Heart left ventricle (tissue), 13 donors: ENCODE measurements around the gene PACSIN1.

Source experiments
- POLR2A ChIP-seq, 2 donors: fragments of 450-650 bp; IDR thresholded peaks; one replicate each; pipeline ENCODE4 v1.6.1; 2017; ENCODE audit warnings: antibody characterized with exemption in 2 of 2, mild to moderate bottlenecking in 2 of 2, moderate library complexity in 2 of 2
- TF ChIP-seq, protein P1 (sequence below), 12 donors: fragments of 200-600 bp; sonication (generic) in 4 of 12; IDR thresholded peaks; one replicate each; pipeline versions ENCODE4 v1.5.0 to v1.8.0; 2018 to 2022; ENCODE audit warnings: antibody characterized with exemption in 12 of 12, mild to moderate bottlenecking in 5 of 12
- donor health status: ischemic (EF 13 %, LVEDD 7.1; RV severe dilation, severe dysfunction).
- donor health status: DM: no; HTN: yes; CAD: no.
- donor health status: DM: no; HTN: no; CAD: no.
- donor health status: ischemic (EF 25% LVEDD 6.9; RV normal size, moderate dysfunction).
- donor health status: ischemic (EF 25% LVEDD 5.7; RV mildly dilated, moderate dysfunction).
- donor health status: ischemic (EF 35%, LVEDD 5.7; RV mildly dilated, moderate dysfunction).
- donor health status: nonischemic (EF 11% LVEDD 7.7; RV severe dilation, severe dysfunction).
- donor health status: DM: yes; HTN: yes; CAD: no.
- donor health status: PGD.
- donor health status: ischemic (EF 29% LVEDD 5.4; RV normal size, mild dysfunction).
- donor health status: nonischemic (EF 23%, LVEDD 6.1; RV moderate dilation, normal function).

DNA sequence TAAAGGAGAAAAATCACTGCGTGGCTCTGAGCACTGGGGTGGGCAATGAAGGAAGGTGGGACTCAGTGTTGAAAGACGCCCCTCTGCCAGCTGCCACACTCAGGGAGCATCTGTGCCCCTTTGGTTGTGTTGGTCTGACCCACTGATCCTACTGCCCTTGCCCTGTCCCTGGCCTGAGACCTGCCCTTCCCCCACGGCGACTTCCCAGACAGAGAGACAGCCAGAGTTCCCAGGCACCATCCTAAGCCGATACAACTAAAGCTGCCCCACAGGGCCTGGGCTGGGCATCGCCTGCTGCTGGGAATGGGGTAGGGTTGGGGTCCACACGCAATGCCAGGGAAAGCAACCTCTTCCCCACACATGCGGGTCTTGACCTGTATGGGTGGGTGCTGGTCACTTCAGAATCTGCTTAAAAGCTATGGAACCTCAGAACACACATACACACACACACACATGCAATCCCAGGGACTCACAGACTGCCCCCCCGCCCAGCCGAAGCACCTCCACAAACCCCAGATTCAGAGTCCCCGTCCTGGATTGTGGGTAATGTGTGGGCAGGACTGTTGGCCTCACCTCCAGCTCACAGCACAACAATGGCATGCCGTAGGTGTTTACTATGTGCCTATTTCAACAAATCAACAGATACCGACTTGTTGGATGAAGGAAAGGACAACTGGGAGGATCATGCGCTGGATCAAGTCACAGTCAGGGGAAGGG, 101.1 kb downstream of the PACSIN1 start:
- TF ChIP-seq, protein P1, sequence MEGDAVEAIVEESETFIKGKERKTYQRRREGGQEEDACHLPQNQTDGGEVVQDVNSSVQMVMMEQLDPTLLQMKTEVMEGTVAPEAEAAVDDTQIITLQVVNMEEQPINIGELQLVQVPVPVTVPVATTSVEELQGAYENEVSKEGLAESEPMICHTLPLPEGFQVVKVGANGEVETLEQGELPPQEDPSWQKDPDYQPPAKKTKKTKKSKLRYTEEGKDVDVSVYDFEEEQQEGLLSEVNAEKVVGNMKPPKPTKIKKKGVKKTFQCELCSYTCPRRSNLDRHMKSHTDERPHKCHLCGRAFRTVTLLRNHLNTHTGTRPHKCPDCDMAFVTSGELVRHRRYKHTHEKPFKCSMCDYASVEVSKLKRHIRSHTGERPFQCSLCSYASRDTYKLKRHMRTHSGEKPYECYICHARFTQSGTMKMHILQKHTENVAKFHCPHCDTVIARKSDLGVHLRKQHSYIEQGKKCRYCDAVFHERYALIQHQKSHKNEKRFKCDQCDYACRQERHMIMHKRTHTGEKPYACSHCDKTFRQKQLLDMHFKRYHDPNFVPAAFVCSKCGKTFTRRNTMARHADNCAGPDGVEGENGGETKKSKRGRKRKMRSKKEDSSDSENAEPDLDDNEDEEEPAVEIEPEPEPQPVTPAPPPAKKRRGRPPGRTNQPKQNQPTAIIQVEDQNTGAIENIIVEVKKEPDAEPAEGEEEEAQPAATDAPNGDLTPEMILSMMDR (IDR thresholded peaks at IDR 0.05) = no peak
- no peak for TF ChIP-seq POLR2A (IDR thresholded peaks at IDR 0.05)
